ENCODE measurements around the gene SIX4.

The SIX4 gene

GRCh38 chr14:60679566-60680258, 44.4 kb downstream of the SIX4 start:
- H3K27me3 ChIP-seq (ENCODE audit: control insufficient read depth, insufficient read depth, low read length), result no peaks in the 10 kb centered on the region
- no peaks in the 10 kb centered on the region for H3K9me3 ChIP-seq (ENCODE audit: control insufficient read depth, low read length)
- no peaks in the 10 kb centered on the region for H3K36me3 ChIP-seq (ENCODE audit: control insufficient read depth, insufficient read depth, low read length)
- no peak overlapping the region for H3K4me3 ChIP-seq (ENCODE audit: low read length)
- H3K4me1 ChIP-seq (ENCODE audit: control insufficient read depth, insufficient read depth, low read length), result no peaks in the 10 kb centered on the region
- no peak overlapping the region for H3K9ac ChIP-seq (ENCODE audit: low read length)

DNA sequence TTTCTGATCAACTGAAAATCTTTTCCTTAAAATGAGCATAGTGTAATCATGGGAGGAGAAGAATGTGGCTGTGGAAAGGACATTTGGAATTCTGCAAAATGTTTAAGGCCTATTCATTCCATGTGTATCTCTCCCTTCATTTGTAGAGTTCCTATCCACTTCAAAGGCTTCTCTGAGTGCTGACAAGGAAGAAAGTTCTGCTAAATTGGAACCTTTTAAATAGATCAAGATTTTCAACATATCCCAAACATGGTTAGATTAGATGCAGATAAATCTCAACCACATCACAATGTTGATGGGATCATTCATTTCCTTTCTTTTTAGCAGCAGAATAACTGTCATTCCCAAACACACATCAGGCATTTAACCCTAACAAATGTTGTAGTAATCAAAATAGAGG, 46.5 kb downstream of the SIX4 start:
- no peak overlapping the region for H3K9ac ChIP-seq (ENCODE audit: low read length)
- no peaks in the 10 kb centered on the region for H3K36me3 ChIP-seq (ENCODE audit: control insufficient read depth, insufficient read depth, low read length)
- no peaks in the 10 kb centered on the region for H3K27me3 ChIP-seq (ENCODE audit: control insufficient read depth, insufficient read depth, low read length)
- H3K4me3 ChIP-seq (ENCODE audit: low read length), result no peak overlapping the region
- H3K9me3 ChIP-seq (ENCODE audit: control insufficient read depth, low read length), result no peaks in the 10 kb centered on the region
- H3K4me1 ChIP-seq (ENCODE audit: control insufficient read depth, insufficient read depth, low read length), result no peaks in the 10 kb centered on the region

- Histone ChIP-seq H3K4me3 (ENCODE audit: low read length) (no peak overlapping the region), H3K9ac (ENCODE audit: low read length) (no peak overlapping the region), H3K9me3 (ENCODE audit: control insufficient read depth, low read length) (no peaks in the 10 kb centered on the region), H3K27me3 (ENCODE audit: control insufficient read depth, insufficient read depth, low read length) (no peaks in the 10 kb centered on the region), H3K4me1 (ENCODE audit: control insufficient read depth, insufficient read depth, low read length) (no peaks in the 10 kb centered on the region), H3K36me3 (ENCODE audit: control insufficient read depth, insufficient read depth, low read length) (no peaks in the 10 kb centered on the region)
Measured at GRCh38 chr14:60670989-60671388, 53.2 kb downstream of the SIX4 start.

DNA sequence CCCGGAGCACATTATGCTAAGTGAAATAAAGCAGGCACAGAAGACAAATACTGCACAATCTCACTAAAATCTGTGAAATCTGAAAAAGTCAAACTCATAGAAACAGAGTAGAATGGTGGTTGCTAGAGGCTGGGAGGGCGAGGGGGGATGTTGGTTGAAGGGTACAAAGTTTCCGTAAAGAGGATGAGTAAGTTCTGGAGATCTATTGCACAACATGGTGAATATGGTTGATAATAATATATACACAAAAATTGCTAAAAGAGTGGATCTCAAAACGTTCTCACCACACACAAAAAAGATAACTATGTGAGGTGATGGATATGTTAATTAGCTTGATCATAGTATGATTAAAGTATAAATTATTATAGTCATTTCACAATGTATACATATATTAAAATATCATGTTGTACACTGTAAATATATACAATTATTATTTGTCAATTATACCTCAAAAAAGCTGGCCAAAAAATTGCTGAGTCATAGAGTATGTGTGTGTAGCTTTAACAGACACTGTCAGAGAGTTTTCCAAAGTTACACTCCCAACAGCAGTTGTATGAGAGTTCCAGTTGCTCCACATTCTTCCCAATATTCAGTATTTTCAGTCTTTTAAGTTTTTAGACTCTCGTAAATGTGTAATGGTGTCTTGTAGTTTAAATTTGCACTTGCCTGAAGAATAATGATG, 55.6 kb downstream of the SIX4 start:
- Histone ChIP-seq H3K4me3 (ENCODE audit: low read length) (no peak overlapping the region), H3K36me3 (ENCODE audit: control insufficient read depth, insufficient read depth, low read length) (no peaks in the 10 kb centered on the region), H3K27me3 (ENCODE audit: control insufficient read depth, insufficient read depth, low read length) (no peaks in the 10 kb centered on the region), H3K4me1 (ENCODE audit: control insufficient read depth, insufficient read depth, low read length) (no peaks in the 10 kb centered on the region), H3K9ac (ENCODE audit: low read length) (no peak overlapping the region), H3K9me3 (ENCODE audit: control insufficient read depth, low read length) (no peaks in the 10 kb centered on the region)

DNA sequence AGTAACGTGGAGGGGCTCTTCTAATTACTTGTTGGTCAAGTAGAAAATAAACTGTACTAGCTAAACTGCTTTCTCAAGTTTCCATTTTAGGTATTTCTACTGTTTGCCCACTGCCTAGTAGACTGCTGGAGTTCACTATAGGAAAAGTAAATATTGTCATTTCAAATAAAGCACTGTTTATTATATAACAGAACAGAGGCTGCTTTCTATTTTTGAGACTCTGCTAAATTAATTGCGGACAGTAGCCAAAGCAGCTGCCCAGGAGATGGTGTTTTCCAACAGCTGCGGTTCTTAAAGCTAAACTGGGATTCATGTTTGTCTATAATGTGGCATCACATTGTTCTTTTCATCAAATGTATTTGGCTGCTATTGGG, 59.0 kb downstream of the SIX4 start:
- H3K9ac ChIP-seq (ENCODE audit: low read length), result no peak overlapping the region
- no peaks in the 10 kb centered on the region for H3K9me3 ChIP-seq (ENCODE audit: control insufficient read depth, low read length)
- H3K27me3 ChIP-seq (ENCODE audit: control insufficient read depth, insufficient read depth, low read length), result no peaks in the 10 kb centered on the region
- H3K36me3 ChIP-seq (ENCODE audit: control insufficient read depth, insufficient read depth, low read length), result no peaks in the 10 kb centered on the region
- no peaks in the 10 kb centered on the region for H3K4me1 ChIP-seq (ENCODE audit: control insufficient read depth, insufficient read depth, low read length)
- H3K4me3 ChIP-seq (ENCODE audit: low read length), result no peak overlapping the region

GRCh38 chr14:60662982-60663381, 61.2 kb downstream of the SIX4 start:
- H3K36me3 ChIP-seq (ENCODE audit: control insufficient read depth, insufficient read depth, low read length), result no peaks in the 10 kb centered on the region
- H3K9me3 ChIP-seq (ENCODE audit: control insufficient read depth, low read length), result no peaks in the 10 kb centered on the region
- no peak overlapping the region for H3K4me3 ChIP-seq (ENCODE audit: low read length)
- peaks cover 14% of the 10 kb centered on the region for H3K27me3 ChIP-seq (ENCODE audit: control insufficient read depth, insufficient read depth, low read length)
- H3K9ac ChIP-seq (ENCODE audit: low read length), result no peak overlapping the region
- peaks cover 2% of the 10 kb centered on the region for H3K4me1 ChIP-seq (ENCODE audit: control insufficient read depth, insufficient read depth, low read length)

DNA sequence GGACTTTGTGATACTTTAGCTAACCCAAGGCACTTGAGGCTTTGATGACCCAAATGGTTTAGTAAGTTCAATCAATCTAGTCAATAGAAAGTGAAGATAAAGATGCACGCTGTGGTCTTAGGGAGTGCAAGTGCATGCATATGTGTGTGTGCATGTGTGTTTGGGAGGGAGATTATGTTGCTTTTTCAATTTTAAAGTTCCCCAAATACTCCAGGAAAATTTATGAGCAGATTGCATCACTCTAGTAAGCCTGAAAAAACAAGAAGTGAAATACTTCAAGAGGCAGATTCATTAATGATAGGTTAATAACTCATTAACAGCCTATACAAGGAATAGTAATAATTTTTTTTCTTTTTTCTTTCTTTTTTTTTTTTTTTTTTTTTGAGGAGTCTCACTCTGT, 62.4 kb downstream of the SIX4 start:
- H3K4me1 ChIP-seq (ENCODE audit: control insufficient read depth, insufficient read depth, low read length), result peaks cover 9% of the 10 kb centered on the region
- H3K4me3 ChIP-seq (ENCODE audit: low read length), result no peak overlapping the region
- H3K27me3 ChIP-seq (ENCODE audit: control insufficient read depth, insufficient read depth, low read length), result peaks cover 26% of the 10 kb centered on the region
- H3K36me3 ChIP-seq (ENCODE audit: control insufficient read depth, insufficient read depth, low read length), result no peaks in the 10 kb centered on the region
- no peak overlapping the region for H3K9ac ChIP-seq (ENCODE audit: low read length)
- no peaks in the 10 kb centered on the region for H3K9me3 ChIP-seq (ENCODE audit: control insufficient read depth, low read length)

Measured in mucosa of stomach (tissue), 1 donor.